ENCODE data around the gene SDK2.

DNA sequence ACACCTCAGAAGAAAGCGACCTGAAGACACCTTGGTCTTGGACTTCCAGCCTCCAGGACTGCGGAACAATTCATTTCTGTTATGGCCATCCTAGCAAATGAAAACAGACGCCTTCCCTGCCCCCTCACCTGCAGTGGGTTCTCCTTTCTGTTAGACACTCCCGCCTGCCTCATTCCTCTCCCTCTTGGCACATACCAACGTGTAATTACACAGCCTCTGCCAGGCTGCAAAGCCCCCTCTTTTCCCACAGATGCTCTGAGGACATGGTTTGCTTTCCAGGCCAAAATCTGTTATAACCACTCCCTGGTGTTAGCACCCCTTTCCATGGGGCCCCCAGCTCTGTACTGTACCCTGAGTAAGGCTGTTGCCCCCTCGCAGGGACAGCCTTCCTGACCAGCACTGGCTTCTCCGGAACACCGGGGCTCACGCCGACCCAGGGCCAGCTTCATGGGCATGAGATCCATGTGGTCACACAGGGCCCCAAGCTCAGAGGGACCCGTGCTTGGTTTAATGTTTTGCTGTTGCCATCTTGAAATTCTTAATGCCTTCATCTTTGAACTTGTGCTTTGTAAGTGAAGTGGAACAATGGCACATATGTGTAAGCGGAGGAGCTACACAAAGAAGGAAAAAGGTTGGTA, 64.1 kb downstream of the SDK2 start:
- TF ChIP-seq, protein P1, sequence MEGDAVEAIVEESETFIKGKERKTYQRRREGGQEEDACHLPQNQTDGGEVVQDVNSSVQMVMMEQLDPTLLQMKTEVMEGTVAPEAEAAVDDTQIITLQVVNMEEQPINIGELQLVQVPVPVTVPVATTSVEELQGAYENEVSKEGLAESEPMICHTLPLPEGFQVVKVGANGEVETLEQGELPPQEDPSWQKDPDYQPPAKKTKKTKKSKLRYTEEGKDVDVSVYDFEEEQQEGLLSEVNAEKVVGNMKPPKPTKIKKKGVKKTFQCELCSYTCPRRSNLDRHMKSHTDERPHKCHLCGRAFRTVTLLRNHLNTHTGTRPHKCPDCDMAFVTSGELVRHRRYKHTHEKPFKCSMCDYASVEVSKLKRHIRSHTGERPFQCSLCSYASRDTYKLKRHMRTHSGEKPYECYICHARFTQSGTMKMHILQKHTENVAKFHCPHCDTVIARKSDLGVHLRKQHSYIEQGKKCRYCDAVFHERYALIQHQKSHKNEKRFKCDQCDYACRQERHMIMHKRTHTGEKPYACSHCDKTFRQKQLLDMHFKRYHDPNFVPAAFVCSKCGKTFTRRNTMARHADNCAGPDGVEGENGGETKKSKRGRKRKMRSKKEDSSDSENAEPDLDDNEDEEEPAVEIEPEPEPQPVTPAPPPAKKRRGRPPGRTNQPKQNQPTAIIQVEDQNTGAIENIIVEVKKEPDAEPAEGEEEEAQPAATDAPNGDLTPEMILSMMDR (IDR thresholded peaks at IDR 0.05; ENCODE audit: insufficient read depth, low read depth, low read length): no peak
- TF ChIP-seq EZH2 (IDR thresholded peaks at IDR 0.05; ENCODE audit: insufficient read depth, low read length): no peak
